Stimulated activated CD8-positive, alpha-beta memory T cell treated with anti-CD3 and anti-CD28 coated beads, Interleukin-15, amount 100 ng/mL, for 48 hours (primary cell): ENCODE data around the gene ART3.
"Not testable (repeated sequence)": the region's sequence is repeated elsewhere in the genome, so short reads cannot be mapped to it uniquely, and the experiment has no call there.

Experiments used
- DNase-seq, 2 donors: peaks; one replicate each; pipeline ENCODE4 v3.0.0-alpha.2; 2020; ENCODE audit warnings: low read depth in 2 of 2

The ART3 gene, protein sequence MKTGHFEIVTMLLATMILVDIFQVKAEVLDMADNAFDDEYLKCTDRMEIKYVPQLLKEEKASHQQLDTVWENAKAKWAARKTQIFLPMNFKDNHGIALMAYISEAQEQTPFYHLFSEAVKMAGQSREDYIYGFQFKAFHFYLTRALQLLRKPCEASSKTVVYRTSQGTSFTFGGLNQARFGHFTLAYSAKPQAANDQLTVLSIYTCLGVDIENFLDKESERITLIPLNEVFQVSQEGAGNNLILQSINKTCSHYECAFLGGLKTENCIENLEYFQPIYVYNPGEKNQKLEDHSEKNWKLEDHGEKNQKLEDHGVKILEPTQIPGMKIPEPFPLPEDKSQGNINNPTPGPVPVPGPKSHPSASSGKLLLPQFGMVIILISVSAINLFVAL

DNA sequence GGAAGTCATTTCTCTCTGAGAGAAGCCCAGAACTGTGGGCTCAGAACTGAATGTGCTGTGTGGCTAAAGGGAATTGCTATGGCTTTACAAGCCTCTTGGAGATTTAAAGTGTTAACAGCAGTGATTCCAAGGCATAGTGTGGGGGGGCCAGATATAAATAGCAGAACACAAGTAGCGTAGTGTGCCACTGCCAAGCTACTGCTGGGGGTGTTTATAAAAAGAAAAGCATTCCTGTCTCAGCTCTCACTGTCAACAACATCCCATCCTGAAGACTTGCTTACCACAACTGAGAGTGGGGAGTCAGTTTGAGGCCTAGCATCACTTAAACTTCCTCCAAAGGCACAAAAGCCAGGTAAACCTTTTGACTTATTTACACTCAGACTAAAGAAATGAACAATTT is at the start of gene ART3:
TSS of gene ART3 (plus strand) at position 242 of the 400 bp plus-strand sequence. CDS start 1,181 bp downstream, outside the sequence.
- DNase-seq = no peak

DNA sequence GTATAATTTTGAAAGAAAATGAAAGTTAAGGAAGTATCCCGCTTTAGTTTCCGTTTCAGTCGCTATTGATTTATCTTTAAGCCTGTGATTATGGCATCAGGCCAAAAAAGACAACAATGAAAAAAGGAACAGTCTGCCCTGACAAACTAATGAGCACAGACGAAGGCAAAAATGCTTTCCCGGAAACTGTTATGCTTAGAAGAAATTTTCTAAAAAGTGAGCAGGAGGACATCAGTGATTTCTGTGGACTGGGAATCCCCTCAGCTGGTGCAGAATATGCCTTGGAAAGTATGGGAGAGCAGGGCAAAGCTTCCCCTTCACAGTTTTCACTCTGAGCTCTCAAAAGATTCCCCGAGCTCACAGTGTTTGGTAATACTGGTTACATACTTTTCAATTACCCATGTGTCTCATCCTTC is 46.2 kb upstream of the ART3 start:
- DNase-seq = no peak

DNA sequence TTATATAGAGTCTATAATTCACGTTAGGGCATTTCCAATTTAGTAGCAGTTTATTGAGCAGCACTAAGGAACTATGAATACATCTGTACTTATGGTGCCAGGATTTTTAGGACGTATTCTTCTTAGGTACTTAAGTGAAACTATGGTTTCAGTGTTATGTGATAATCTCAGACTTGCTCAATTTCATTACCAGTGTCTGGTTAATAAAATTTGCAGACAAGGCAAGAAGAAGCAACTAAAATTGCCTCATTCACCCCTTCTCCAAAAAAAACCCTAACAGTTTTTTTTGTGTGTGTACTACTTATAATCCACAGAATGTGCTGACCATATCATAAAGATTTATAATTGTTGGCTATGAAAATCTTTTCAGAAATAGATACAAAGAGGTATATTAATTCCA is 45.2 kb upstream of the ART3 start:
- no peak for DNase-seq

DNA sequence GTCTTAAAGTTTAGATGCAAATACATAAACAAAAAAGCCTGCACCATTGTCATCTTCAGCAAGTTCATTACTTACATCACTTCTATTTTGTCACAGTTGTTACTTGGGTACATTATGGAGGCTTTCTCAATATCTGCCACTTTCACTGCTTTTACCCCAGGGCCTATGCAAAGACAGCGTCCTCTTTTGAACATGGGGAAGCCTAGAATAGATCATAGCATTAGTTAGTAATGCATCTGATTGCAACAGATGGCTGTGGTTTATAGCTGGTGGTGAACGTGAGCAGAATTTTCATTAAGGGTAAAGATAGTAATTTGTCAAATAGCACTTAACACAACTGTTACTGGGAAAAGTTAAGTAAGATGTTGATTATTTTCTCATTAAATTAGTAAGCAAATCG is 39.4 kb upstream of the ART3 start:
- no peak for DNase-seq

DNA sequence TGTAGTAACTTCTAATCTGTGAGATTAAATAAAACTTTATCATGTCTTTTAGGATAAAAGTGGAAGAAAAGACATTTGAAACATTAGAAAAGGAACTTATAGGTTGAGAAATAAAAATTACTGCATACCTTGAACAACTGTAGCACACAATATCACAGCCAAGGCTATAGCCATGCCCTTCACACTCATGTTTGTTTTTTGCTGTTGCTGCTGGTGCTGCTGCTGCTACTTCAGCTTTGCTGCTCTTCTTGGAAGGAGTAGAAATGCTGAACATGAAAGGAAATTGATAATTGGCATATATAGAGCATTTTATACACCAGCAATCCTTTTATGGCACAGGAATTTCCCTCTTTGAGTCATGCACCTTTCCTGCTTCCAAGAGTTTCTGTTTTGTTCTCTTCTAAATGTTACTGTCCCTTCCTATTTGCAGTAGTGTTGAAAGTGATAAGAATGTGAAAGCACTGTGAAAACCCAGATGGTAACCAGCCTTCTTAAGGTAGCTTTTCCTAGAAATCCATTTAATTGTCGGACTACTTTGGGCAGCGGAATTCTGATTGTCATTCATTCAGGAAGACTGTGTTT is 38.6 kb upstream of the ART3 start, which contains the start of gene CXCL11:
TSS of gene CXCL11 (minus strand) at position 272 of the 582 bp plus-strand sequence. CDS start at position 189, 83 bp downstream.
- DNase-seq = no peak

DNA sequence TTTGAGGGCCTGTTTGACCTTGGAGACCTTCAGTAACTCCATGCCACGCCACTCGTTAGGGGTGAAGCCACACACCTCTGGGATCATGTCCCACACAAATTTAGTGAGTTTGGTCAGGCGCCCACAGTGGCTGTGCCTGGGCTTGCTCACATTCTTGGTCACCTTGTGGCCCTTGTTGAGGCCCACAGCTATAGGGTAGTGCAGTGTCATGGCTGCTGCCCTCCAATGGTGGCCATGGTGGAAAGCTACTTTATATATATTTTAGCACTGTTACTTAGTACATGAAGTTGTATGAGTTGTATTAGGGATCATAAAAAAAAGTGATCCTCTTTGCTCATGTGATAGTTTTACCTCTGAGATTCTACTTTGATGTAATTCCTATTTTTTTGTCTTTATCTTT is 37.7 kb upstream of the ART3 start:
- DNase-seq = no peak

DNA sequence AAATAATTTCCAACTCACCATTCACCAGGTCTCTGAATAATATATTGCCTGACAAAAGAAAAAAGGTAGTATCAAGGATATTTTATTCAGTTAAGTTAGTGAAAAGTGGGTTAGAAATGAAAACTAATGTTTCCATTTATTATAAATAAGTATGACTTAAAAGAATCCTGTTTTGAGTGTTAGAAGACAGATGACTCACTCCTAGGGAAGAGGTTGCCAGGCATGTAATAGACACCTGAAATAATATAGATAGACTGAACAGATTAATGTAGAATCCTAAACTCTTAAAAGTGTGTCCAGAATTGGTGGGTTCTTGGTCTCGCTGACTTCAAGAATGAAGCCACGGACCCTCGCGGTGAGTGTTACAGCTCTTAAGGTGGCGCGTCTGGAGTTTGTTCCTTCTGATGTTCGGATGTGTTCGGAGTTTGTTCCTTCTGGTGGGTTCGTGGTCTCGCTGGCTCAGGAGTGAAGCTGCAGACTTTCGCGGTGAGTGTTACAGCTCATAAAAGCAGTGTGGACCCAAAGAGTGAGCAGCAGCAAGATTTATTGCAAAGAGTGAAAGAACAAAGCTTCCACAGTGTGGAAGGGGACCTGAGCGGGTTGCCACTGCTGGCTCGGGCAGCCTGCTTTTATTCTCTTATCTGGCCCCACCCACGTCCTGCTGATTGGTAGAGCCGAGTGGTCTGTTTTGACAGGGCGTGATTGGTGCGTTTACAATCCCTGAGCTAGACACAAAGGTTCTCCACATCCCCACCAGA is 32.1 kb upstream of the ART3 start:
- not testable (repeated sequence) for DNase-seq

DNA sequence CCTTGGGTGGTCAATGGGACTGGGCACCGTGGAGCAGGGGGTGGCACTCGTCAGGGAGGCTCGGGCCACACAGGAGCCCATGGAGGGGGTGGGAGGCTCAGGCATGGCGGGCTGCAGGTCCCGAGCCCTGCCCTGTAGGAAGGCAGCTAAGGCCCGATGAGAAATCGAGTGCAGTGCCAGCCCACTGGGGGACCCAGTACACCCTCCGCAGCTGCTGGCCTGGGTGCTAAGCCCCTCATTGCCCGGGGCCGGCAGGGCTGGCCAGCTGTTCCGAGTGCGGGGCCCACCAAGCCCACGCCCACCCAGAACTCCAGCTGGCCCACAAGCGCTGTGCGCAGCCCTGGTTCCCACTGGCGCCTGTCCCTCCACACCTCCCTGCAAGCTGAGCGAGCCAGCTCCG is 31.2 kb upstream of the ART3 start:
- DNase-seq = not testable (repeated sequence)

DNA sequence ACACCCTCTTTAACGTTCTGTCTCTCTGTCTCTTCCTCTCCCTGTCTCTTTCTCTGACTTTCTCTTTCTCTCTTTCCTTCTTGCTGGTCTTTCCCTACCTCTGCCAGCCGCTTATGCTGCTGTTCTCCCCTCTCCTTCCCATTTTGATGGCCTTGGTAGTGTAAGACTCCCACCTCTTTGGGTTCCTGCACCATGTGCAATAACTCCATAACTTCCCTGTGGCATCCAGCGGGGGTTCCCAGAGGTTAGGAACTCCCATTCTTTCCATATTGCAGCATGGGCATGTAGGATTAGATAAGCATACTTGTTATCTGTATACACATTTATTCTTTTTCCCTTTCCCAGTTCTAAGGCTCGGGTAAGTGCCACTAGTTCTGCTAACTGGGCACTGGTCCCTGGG is 29.8 kb upstream of the ART3 start:
- DNase-seq = not testable (repeated sequence)

DNA sequence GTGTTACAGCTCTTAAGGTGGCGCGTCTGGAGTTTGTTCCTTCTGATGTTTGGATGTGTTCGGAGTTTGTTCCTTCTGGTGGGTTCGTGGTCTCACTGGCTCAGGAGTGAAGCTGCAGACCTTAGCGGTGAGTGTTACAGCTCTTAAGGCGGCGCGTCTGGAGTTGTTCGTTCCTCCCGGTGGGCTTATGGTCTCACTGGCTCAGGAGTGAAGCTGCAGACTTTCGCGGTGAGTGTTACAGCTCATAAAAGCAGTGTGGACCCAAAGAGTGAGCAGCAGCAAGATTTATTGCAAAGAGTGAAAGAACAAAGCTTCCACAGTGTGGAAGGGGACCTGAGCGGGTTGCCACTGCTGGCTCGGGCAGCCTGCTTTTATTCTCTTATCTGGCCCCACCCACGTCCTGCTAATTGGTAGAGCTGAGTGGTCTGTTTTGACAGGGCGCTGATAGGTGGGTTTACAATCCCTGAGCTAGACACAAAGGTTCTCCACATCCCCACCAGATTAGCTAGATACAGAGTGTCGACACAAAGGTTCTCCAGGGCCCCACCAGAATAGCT is 24.6 kb upstream of the ART3 start:
- DNase-seq = not testable (repeated sequence)

DNA sequence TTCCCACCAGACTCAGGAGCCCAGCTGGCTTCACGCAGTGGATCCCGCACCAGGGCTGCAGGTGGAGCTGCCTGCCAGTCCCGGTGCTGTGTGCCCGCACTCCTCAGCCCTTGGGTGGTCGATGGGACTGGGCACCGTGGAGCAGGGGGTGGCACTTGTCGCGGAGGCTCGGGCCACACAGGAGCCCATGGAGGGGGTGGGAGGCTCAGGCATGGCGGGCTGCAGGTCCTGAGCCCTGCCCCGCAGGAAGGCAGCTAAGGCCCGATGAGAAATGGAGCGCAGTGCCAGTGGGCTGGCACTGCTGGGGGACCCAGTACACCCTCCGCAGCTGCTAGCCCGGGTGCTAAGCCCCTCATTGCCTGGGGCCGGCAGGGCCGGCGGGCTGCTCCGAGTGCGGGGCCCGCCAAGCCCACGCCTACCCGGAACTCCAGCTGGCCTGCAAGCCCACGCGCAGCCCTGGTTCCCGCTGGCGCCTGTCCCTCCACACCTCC is 23.9 kb upstream of the ART3 start:
- not testable (repeated sequence) for DNase-seq

DNA sequence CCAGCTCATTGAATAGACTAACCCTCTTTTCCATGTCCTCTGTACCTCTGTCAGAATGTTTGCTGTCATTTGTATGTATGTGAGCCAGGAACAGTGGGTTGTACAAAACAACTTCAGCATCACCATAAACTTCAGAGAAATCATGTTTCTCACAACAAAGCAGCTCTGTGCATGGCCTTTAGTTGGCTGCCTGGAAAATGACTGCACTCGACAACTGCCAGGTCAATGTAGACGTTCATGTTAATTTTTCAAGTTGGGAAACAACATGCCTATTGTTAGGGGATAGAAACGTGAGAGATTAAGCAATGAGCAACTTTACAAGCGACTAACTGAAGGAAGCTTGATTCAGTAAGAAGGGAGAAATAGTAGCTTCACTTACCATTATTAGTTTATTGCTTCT is 20.8 kb upstream of the ART3 start:
- no peak for DNase-seq

DNA sequence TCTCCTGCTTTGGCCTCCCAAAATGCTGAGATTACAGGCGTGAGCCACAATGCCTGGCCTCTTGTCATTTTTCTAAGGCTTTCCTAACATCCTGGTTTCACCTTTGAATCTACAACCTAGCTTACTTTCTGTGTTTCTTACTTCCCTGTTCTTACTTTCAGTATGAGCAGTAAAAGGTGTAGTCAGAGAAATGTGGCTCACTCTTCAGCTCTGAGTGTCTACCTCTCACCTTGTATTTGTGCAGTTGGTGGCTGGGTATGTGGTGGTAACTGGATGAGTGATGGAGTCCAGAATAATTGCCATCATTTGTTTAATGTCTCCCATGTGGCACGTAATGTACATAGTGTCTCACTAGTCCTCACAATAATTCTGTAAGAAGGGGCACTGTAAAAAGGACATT is 19.5 kb upstream of the ART3 start:
- peak in 1 of 2 donors; percentile 17 for DNase-seq

DNA sequence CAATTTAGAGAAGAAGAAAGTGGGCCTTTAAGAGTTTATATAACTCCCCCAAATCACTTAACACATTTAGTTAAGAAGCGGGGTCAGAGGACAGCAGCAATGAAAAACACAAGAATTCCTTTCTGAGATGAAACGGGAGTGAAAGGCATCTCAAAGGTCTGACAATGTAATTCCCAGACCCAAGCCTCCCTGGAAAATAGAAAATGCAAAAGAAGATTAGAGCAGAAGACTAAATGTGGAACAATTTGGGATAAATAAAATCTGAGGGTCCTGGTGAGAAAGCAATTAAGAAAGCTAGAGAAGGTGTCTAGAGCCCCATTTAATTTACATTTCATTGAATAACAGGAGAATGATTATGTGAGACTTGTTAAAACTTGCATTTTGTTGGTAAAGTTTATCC is 19.1 kb upstream of the ART3 start:
- DNase-seq = no peak

DNA sequence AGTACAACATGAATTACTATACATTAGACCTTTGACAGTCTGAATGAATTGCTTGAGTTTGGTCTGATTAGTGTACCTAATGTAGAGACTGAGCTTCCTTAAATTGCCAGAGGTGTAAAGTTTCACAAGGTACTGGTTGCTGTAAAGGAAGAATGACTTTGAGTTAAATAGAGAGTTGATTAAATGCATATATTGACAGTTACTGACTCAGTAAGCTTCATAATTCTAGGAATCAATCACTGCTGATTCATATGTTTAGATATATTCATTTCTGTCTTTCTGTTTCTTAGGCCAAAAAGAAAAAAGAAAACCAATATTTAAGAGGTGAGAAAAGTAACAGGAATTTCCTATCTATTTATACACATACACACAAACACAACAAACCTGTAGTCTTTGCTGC is 16.2 kb upstream of the ART3 start:
- DNase-seq = no peak

DNA sequence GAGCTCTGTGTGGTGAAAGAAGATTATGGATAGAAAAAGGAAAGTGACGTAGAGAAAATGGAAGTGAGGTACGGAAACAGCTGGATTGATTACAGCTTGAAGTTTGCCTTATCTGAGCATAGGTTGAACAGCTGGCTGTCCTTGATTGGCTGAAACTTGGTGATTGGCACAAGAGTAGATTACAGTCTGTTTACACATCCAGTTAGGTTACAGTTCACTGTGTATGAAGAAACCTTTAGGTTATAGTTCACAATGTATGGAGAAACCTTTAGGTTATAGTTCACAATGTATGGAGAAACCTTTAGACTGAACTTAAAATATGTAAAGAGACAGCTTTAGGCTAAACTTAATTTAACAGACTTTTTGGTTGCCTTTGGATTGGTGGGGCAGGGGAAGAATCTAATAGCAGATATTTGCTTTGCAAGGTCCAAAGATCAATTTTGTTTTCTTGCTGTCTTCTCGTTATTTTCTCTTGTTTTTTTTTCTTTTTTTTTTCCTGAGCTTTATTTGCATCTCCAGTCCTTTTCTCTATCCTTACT is 15.6 kb upstream of the ART3 start:
- no peak for DNase-seq

DNA sequence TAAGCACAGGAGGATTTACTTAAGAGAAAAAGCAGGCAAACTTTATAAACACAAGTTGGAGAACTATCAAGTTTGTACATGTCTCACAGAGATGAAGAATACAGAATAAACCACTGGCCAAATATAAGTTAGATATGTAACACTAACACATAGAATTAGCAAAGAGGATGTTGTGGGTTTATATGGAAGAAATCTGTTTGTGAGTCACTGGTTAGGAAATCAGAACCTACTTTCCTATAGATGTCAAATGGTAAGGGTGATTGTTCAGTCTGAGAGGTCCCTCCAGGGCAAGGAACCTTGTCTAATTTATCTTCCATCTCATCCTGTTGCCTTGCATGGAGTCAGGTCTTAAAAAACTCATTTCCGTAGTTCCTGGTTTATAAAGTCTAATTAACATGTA is 14.8 kb upstream of the ART3 start:
- DNase-seq = no peak

DNA sequence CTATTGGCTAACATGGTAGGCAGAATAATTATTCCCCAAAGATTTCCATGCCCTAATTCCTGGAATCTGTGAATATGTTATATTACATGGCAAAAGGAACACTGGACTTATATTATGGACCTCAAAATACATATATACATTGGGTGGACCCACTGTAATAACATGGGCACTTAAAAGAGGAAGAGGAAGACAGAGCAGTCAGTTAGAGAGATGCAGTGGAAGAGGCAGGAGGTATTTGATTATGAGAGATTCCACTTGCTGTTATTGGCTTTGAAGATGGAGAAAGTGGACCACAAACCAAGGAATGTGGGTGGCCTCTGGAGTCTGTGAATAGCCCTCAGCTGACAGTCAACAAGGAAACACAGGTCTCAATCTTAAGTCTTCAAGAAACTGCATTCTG is 14.0 kb upstream of the ART3 start:
- DNase-seq = no peak

DNA sequence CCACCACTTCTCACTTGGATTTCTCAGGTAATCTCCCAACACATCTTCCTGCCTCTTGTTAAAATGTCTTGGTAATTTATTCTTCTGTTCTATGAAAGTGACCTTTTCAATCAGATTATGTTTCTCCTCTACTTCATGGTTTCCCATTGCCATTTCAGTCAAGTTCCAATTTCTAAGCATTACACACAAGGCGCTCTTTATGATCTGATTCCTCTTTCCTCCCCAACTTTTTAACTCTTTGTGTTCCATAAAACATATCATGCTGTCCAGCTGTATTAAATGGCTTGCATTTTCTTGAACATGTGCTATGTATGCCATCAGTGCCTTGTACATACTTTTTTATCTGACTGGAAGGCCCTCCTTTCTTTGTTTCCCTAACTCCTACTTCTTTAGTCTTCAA is 13.1 kb upstream of the ART3 start:
- DNase-seq = no peak

DNA sequence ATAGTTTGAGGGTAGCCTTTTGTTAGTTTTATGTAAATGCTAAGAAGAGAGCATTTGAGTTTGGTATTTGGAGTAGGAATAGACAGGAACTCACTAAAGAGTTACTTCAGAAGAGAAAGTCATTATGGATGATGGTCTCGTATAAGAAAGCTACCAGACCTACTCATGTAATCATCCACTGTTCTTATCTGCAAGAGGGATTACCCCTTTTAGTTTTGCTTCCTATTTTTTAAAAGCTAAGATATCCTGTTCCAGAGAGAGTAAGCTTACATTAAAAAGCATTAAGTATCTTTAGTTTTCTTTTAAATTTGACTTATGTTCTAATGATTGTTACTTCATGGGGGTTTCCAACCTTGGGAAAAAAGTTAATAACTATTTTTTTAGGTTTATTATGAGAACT is 12.5 kb upstream of the ART3 start:
- DNase-seq = no peak

DNA sequence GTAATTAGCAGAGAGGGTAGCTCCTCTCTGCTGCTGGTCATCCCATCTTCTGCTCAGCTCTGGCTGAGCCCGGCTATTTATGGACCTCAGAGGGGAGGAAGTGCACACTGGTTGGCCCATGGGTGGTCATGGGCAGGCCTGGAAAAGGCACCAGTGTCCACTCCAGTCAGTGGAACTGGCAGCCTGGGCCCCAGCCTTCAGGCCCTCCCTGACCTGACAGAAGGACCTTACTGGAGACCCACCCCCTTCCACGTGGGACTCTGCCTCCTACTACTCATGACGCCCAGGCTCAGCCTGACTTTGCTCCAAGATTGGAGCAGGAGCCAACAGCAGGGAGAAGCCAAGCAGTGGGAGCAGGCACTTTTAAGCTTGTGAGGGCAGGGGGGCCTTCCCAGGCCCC is 8.0 kb upstream of the ART3 start:
- DNase-seq = no peak
